Stimulated activated CD4-positive, alpha-beta T cell treated with anti-CD3 and anti-CD28 coated beads, Interleukin-4, amount 100 ng/mL, for 48 hours (primary cell): ENCODE results near the gene ASTN2.

ENCODE experiments used
- DNase-seq, 2 donors: peaks; one replicate each; pipeline ENCODE4 v3.0.0-alpha.2; 2020; ENCODE audit warnings: low read depth in 2 of 2

The ASTN2 gene

DNA sequence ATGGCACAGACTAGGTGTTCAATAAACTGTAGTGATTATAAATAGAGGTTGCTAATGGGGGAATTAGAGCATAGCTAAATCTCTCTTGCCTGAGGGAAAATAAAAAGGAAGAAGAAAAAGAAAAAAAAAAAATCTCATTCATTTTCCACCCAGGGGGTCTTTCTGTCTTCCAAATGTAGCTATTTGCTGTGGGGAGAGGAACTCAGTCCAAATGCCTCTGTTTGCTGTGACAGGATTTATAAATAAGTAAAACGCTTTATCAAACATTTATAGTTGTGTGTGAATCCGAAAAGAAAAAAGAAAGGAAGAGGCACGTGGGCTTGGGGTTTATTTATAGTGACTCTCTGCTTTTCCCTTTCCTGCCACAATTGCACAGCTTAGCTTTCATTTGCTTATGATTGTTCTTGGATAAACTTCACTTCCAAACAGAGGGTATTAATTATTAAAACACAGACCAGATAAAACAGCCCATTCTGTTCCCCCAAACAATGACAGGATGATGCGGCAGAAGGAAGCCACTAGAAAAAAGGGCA is 245.7 kb downstream of the ASTN2 start:
- no peak for DNase-seq

DNA sequence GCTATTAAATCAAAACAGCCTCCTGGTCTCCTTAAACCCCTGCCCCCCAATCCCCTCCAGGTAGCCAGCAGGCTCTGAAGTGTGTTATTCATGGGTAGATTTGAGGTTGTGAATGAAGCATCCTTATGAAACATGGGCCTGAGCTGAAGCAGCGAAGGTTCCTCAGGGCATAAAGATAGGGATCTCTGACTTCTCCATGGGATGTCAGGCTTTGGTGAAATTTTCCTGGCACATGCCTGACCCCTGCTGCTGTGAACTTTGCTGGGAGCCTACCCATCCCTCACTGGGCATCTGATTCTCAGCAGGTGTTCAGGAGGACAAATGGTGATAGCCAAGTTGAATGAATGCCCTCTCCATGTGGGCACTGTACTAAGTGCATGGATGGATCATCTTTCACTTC is 250.3 kb downstream of the ASTN2 start:
- no peak for DNase-seq

DNA sequence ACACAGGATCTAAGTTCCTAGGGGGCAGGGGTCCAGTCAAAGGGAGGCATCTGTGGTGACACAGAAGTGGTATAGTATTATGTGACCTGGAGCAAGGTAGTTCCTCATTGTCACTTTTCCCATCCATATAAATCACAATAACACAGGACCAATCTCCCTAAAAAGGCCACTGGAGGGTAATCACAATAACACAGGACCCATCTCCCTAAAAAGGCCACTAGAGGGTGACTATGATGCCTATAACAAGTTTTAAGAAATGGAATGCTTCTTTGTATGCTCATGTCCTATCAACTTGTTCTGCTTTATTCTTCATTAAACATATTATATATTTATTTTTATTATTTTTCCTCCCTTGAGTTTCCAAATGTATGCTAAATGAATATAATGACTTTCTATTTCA is 254.6 kb downstream of the ASTN2 start:
- DNase-seq, result no peak

DNA sequence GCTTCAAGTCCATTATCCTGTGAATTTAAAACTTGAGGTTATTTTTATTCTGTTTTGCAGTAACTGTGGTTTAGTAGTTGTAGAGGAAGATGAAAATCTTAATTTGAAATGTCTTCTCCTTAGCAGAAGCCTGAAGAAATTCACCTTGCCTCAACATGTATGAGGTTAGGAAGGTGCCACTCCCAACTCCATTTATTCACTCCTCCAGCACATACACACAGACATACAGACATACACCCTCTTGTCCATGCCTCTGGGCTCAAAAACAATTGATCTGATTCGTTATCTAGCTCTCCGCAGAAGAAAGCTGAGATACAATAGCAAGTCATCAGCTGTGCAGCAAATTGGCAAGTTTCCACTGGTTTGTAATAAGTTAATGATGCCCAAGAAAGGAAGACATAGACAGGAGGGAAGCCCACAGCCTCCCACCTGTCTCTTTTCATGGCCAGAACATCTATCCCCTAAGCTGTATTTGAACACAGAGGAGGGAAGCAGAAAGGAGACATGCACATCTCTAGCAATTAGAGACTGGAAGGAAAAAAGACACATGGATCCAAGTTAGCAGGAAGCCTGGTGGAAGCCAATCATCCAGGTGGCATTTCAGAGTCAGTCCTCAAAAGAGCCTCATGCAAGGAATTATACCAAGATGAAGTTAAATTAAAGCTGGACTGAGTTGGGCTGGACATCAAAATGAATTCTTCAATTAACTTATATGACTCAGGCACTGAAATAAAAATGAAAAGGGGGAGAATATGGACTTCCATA is 257.9 kb downstream of the ASTN2 start:
- no peak for DNase-seq

DNA sequence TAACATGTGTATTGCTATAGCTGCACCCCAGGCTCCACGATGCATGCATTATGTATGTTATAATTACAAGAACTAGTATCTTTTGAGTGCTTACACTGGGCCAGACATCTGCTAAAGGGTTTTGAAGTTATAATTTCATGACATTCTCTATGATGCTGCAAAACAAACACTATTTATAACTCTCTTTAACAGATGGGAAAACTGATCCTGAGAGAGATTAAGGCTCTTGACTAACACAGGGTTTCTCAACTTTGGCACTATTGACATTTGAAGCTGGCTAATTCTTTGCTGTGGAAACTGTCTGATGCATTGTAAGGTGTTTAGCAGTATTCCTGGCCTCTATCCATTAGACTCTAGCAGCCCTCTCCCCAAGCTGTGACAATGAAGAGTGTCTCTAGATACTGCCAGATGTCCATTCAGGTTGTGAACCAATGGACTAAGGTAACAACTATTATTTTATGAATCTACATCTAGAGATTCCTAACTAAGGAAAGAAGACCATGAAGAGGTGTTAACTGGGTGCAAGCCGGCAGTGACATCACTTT is 258.6 kb downstream of the ASTN2 start:
- DNase-seq, result no peak

DNA sequence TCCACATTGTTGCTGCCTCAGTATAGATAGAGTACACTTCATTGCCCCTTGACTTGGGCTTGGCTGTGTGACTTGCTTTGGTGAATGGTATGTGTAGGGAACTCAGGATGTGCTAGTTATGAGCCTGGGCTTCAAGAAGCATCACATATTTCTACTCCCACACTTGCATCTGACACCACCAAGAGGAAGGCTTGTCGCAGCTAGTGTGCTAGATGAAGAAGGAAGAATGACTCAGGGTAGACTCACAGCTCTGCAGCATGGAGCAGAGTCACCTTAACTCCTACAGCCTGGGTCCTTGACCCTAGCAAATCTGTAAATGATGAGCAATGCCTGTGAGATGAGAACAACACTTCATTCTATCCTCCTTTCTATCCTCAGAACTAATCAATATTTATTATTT is 261.8 kb downstream of the ASTN2 start:
- DNase-seq, result no peak

DNA sequence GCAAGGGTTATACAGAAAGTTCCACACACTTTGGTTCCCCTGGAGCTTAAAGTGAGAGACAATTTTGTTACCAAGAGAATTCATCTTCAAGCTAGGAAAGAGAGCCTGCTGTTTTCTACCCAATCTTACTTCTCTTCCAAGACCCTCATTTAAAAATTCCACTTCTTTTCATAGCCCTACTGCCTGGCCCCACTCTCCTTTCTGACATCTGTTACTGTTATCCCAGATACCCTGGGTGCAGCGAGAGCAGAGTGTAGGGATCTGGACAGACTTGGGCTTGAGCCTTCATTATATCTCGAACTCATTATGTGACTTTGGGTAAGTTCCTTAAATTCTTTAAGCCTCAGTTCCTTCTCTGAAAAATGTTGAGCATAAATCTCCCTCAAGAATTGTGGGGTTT is 263.1 kb downstream of the ASTN2 start:
- no peak for DNase-seq

DNA sequence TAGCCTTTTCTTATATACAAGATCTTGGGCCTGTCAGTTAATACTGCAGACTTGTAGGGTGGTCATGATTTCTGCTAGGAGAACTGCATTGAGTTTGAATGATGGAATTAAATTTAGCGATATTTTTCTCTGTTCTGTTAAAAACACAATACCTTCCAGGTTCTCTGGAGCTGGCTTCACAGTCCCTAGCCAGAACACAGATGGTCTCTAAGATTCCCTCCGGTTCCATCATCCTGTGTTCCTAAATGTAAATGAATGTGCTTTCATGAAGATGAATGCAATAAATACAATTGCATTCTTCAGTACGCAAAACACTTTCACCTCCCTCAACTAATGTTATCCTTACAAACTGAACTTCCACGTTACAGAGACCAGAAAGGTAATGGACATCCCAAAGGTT is 264.9 kb downstream of the ASTN2 start:
- no peak for DNase-seq

DNA sequence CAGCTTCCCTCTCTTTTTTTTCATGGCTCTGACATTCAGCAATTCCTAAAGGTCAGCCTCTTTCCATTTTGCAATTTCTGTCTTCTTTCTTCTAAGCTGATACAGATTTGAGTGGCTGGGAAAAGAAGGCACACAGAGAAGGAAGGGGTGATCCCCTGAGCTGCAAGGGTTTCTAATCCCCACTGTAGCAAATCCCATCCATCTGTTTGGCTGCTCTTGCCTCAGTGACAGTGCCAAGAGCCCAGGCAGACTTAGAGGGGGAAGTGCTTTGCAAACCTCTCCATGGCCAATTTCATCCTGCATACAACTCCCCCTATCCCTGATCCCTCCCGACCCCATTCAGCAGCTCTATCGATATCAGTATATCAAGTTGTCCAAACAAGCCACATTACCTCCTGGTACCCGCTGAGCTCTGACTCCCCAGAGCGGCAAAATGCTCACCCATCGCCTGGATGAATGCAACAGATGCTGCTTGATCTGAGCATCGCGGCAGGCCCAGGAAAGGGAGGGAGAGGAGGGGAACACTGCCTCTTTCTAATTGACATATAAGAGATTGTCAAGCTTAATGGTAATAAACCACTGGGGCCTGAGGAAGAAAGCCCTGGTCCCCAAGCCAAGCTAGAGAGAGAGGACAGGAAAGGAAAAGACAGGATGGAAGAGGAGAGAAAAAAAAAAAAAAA is 268.9 kb downstream of the ASTN2 start:
- no peak for DNase-seq

DNA sequence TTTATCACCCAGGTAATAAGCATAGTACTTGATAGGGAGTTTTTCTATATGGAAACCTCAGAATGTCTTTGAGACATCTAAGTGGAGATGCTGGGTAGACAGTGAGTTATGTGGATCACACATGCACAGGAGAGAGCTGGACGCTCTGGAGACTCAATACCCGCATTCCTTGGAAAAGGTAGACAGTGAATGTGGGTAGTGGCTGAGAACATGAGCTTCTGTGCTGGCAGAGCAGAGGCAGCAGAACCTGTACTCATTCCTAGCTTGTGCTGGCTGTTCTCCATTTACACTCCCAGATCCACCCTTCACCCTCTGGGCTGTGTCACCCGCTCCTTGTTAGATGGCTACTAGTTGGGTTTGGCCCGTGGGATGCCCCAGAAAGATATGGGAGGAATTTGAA is 269.8 kb downstream of the ASTN2 start:
- DNase-seq, result no peak

DNA sequence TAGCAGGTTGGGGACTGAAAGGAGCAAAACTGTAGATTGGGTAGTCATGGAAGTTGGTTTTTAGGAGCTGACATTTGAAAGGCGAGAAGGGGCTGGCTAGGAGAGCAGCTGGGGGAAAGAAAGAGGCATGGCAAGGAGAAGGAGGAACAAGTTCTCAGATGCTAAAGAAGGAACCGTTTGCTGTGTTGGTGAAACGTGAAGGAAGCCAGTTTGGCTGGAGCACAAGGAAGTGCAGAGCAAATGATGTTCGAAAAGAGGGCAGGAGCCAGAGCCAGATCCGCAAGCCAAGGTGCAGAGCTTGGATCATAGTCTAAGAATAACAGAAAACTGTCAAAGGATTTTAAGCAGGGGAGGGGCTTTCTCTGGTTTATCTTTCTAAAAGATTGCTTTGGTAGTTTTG is 276.6 kb downstream of the ASTN2 start:
- DNase-seq, result no peak

DNA sequence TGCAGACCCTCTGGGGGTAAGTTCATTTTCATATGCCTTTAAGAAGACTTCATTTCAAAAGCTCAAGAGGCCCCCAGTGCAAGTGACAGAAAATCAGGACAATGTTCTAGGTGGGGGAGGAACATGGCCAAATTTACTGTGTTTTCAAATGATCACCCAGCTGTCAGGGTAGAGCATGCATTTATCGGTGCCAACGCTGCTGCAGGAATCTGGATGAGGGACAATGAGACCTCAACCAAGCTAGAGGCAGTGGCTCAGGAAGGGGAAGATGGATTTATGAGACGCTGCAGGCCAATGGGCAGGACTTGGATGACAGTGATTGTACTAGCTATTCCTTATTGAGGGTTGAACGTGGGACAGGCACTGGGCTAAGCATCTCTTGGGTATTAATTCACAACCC is 278.4 kb downstream of the ASTN2 start:
- DNase-seq, result no peak

DNA sequence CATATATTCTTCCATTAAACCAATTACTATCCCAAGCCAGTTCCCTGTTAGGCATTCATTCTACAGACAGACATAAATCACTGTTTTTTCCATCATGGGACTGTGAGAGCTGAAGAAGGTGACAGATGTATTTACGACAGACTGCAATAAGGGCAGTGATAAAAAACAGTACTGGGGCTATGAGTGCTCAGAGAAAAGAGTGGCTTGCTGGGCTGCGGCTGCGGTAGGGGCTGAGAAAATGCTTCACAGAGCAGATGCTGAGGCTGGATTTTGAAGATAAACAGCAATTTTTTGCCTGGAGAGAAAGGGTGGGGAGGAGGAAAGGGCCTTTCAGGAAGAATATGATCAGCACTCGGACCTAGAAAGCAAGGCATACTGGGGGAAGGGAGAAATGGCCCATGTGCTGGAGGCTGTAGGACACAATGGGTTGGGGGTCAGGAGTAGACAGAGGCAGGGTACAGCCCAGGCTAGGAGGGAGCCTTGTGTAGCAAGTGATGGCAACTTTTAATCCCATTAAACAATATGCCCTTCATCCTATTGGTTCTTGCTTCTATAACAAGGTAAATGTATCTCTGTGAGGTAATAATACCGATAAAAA is 279.3 kb downstream of the ASTN2 start:
- no peak for DNase-seq

DNA sequence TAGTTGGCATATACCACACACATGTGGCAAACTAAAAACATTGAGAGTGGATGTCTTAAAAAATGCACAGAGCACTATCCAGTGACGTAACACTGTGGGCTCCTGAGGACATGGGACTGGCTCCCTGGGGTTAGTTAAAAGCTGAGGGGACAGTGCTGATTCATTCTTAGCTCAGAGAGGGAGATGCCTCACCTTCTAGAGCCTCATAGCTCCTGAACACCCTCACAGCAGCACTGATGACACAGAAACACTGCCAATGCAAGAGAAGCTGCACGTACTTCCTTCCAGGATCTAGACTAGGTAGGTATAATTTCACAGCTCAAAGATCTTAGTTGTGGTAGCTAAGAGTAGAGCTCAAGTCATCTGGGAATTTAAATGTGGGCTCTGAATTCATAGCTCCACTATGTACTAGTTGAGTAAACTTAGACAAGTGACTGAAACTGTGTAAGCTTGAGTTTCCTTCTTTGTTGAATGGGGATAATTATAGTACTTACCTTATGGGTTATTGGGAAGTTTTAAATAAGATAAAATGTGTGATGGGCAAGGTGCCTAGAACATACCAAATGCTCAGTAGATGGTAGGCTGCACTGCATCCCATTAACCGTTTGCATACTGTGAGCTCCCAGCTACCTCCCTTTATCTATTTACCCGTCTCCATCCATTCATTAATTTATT is 279.9 kb downstream of the ASTN2 start:
- no peak for DNase-seq

DNA sequence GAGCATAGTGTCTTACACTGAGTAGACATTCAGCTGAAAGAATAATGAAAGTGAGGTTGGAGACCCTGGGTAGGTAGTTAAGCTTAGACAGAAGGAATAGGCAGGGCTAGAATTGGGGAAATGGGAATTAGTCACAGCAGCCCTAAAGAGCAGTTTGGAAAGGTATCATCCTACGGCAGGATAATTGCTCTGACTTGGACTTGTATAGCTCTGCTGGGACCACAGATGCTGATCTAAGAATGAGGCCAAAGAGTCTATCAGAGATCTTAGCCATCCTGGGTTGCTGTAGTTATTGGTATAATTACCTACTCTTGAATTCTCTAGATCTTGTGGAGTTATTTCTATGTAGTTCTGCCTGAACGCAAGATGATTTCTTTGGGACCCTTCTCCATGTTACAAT is 288.0 kb downstream of the ASTN2 start:
- DNase-seq, result no peak

DNA sequence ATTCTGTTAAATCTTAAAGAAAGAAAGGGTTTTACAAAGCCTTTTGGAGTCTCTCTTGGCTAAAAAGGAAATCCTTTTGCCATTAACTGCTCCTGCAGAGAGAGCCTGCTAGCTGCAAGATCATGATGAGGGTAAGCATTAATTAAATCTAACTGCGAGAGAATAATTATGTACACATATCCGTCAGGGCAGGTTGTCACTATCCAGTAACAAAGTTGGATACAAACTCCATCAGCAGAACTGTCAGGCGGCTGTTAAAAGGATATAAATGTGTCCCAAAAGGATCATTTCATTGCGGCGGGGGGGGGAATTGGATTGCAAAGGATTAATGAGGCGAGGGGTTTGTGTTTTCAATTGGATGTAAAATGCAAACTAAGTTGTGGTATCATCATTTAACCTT is 289.3 kb downstream of the ASTN2 start:
- no peak for DNase-seq

DNA sequence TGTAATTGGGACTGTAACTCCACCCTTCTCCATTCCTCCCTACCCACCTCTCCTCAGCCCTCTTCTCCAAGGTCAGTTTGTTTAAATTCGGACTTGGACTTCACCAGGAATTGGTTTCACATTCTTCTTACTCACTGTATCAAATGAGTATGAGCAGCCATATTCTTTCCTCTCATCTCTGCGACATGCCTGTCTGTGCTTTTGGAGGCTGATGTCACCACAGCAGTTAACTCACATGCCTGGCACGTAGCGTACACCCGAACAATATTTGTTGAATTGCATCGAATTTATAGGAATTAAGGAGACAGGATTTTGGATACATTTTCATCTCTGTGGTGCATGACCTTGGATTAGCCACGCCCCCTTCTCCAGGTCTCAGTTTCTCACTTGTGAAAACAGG is 291.1 kb downstream of the ASTN2 start:
- no peak for DNase-seq

DNA sequence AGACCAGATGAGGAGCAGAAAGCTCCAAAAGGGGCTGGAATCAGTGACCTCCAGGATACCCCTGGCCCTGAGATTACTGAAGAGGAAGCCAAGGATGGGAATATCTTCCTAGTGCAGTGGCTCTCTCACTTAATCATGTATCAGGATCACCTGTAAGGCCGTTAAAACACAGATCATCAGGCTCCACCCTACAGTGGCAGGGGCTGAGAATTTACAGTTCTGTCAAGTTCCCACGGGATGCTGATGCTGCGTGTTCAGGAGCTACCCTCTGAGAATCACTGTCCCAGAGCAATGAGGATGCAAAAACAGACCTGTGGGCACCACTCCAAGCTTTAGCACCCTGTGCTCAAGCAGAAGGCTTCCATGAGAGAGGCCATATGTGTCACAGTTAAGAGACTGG is 291.9 kb downstream of the ASTN2 start:
- DNase-seq, result no peak

DNA sequence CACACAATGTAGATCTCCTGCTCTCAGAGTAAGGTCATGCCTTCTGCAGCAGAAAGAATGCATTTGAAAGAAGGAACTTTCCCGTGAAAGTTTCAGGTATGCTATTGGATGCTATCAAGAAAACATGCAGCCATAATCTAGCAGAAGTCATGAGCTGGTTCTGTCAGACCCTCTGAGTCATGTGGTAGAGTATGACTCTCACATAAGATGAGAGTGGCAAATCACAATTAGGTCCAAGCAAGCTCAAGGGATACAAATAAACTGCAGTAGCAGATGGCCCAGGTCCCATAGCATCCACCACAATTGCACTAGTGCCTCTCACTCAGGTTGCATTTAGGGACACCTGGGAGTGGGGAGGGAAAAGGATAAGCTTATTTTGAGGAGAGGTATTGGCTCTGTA is 292.8 kb downstream of the ASTN2 start:
- no peak for DNase-seq

DNA sequence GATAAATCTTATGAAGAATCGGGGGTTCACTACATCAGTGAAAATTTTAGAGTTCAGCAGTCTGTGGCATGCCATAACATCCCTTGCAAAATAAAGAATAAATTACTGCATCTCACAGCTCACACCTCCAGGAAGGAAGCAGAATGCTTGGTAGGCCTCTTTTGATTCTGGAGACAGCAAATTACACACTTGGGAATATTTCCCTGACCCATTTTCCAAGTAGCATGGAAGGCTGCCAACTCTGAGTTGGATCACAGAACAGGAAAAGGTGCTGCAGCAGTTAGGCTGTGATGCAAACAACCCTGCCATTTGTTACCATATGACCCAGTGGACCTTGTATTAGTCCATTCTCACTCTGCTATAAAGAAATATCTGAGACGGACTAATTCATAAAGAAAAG is 293.5 kb downstream of the ASTN2 start:
- no peak for DNase-seq

DNA sequence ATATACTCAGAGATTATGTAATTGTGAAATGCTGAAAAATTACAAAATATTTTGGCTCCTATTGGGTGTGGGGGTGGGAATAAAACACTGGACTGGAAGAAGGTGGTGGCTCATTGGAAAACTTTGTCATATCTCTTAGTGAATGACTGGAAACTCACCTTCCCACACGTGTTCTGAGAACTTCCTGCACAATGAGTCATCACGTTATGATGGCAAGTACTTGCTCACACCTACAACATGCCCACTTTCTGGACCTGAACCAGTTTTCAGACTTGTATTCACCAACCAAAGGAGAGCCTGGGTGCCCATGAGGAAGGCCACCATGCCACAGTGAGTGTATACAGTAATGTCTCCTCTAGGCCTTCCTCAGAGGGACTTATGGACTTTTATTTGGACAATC is 294.8 kb downstream of the ASTN2 start:
- DNase-seq, result no peak

DNA sequence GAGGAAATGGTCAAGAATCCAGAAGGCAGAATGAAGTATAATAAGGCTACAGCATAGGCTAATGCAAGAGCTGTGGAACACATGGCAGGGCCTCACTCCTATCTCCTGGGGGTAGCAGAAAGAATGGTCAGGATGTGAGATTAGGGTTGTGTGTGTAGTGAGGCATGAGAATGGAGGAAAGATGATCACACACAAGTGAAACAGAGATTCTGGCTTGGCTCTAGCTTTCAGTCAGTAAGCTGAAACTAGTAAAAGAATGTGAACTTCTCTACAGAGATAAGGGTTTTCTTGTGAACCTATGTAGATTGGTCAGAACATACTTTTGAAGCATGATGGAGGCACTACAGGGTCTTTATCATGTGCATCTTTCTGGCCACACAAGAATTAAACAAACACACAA is 298.8 kb downstream of the ASTN2 start:
- no peak for DNase-seq
